SIG-M5 treated with dmso at 0.1 percent for 504 hours (cell line): ENCODE measurements around the gene PNCK.

Experiments
- DNase-seq: peaks from one replicate; lab custom pipeline; 2025; ENCODE audit not compliant: unreplicated experiment; lab: John Stamatoyannopoulos, UW

The PNCK gene

DNA sequence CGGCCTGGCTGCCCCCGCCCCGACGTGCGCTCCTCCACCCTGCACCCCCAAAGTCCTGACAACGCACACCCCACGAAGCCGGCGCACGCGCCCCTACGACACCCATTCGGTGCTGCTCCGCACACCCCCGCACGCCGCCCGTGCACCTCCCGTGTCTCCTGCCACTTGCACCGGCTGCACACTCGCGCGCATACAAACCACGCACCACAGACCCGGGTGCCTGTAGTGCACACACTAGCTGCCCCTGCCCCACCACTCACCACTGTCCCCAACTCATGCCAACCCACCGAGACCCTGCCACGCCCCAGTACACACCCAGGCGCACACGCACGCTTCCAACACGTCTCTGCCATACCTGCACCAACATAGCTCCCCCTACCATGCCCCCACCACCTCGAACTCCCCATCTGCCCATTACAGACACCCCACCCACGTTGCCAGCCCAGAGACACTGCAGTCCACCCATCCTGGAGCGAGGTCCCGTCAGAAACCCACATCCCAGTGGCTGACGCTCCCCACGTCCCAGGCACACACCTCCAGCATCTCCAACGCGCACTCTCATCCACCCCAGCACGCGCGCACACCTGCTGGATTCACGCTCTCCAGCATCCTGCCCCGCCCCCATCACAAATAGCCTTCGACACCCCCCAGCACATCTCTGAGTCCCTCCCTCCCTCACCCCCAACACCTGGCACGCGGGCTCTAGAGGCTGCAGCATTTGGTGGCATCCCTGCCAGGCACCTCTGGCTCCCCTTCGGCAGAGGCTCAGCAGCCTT, 30.8 kb downstream of the PNCK start:
- no peak for DNase-seq

DNA sequence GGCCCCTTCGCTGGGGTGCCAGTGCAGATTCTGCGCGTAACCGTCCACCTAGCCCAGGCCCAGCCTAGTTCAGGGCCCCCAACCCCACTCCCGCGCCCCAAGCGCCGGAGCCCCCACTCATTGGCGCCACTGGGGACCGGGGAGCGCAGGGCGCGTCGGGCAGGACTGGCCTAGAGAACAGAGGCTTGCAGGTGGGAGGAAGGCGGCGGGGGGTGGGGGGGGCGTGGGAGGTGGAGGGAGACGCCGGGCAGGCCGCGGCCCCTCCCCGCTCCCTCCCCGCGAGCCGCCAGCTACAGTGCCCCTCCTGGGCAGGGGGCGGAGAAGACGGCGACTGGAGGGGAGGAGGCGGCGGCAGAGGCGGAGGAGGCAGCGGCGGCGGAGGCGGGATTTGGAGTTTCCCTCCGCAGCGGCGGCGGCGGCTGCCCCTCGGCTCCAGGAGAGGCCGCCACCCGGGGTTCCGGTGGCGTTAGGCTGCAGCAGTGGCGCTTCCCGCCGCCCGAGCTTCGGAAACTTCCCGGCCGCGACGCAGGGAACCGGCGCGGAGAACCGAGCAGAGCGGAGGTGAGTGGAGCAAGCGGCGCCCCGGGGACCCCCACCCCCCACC, 31.5 kb downstream of the PNCK start:
- DNase-seq = no peak

DNA sequence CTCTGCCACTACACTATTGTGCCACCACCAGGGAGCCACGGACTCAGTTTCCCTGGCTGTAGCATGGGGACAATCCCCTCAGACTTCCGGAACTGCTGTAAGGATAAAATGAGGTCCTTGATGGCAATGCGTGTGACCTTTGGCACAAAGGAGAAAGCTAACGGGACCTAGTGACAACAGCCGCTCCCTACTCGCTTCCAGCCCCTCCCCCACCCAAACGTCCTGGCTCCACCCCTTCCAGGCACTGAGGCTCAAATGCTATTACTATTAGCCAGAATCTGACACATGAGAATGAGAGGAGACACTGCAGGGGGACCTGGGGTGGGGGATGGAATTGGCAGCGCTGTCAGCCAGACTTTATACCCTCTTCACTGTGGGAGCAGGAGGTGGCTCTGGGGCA, 32.0 kb downstream of the PNCK start:
- no peak for DNase-seq

DNA sequence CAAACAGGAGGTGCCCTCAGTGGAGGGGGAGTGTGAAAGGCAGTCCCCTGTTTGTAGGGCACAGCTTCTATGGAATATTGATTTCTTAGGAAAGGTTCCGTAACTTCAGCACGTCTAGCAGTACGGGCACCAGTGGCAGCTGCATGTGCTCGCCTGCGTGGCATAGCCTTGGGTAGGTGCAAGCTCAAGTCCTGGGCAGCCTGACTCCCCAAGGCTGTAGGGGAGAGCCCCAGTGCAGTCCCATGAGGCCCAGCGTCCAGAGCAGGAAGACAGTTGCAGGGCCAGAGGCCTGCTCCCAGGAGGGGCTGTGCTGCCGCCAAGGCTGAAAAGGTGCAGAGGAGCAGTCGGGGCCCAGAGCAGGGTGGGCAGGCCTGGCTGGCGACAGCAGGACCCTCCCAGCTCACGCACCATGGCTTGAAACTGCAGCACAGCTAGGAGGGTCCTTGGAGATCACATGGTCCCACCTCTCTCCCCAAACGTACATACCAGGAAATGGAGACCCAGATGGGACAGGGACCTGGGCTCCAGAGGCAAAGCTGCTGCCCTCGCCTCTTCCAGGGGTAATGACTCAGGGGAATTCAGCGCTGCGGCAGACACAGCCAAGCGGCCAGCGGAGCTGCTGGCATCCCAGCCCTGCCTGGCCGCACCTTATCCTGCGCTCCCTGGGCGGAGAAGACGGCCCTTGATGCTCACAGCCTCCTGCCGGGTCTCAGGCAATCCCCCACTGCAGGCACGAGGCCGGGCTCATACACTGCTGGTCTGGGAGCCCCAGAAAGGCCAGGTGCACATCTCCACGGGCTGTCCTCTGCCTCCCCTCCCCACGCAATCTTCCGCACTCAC, 32.7 kb downstream of the PNCK start:
- DNase-seq = no peak

DNA sequence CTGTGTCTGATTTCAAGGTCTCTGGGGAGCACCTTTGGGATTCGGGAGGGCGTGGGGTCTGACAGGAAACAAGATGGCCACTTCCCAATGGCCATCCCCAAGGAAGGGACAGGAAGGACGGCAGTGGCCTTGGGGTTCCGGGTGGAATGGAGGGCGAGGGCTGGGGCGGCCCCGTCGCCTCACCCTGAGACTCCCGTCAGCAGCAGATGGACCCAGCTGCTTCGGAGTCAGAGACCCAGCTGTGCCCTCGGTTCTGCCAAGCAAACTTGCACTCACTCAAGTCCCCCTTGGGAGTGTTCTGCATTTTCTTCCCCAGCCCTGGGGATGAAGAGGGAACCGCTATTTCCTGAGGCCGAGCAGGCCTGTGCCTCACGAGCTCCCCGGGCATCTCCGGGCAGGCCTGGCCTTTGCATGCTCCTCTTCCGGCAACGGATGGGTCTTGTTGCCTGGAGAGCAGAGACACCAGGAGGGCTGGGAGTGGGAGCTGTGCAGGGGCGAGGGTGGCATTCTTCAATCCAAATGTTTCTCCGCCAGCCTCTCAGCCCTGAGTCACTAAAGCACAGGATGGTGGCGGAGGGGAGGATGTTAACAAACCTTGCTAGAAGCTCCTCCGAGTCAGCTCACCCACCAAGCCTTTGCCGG, 33.4 kb downstream of the PNCK start:
- no peak for DNase-seq

DNA sequence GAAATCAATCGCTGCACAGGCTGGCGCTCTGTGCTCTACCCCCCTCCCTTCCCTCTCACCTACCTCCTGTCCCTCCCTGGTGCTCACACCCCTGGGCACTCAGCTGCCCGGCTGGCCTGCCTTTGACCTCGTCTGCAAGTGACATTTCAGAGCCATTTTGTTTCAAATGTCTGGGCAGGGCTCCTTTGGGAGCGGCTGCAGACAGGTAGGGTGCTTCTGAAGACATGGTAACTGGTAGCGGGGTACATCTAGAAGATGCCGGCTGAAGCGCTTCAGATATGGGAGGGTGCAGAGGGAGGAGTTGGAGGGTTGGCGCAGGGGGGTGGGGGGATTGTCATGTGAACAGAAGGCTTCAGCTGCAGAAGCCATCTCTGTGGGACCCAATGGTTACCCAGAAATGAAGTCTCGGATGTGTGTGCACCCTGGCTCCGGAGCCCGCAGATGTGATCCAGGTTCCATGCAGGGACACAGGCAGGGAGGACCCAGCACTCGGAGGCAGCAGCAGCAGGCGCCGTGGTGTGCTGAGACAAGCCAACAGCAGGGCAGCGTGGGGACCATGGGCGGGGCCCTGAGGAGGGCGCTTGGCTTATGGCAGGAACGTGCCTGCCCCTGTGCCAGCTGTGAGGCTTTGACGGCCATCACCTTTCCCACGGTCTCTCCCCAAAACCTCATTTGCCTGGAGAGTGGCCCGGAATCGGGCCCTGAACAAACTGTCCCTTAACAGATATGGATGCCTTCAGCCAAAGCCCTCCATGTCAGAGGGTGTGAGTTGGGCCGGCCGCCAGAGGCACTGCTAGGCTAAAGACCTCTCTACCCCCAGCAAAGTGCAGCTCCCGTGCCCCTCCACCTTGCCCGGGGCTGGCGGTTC, 34.2 kb downstream of the PNCK start:
- no peak for DNase-seq

DNA sequence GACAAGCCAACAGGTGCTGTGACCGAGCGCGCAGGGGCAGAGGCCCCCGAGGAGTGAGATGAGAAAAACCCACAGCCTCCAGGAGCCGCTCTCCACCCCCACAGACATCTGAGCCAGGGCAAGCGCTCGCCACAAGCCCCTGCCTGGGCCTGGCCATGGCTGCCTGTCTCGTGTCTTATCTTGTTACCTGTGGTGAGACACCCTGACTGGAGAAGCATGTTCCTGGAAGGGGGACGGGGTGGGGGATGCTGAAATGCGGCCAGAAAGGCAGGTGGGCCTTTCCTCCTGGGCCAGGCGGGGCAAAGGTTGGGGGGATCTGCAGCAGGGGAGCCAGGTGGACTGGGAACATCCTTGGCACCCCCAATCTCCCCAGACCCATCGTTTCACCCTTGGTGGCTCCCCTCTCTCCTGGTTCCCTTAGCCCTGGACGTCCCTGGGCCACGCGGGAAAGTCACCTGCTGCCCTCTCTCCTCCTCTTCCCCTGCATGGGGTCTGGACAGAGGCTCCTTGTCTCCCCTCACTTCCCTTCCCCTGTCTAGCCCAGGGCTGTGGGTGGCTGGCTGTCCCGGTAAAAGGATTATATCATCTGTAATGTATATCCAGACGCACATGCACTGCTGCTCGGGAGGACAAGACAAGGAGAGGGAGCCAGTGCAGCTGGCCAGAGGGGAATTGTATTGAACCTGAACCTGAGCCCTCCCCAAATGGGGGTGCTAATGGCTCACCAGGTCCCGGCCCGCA, 35.0 kb downstream of the PNCK start:
- no peak for DNase-seq

DNA sequence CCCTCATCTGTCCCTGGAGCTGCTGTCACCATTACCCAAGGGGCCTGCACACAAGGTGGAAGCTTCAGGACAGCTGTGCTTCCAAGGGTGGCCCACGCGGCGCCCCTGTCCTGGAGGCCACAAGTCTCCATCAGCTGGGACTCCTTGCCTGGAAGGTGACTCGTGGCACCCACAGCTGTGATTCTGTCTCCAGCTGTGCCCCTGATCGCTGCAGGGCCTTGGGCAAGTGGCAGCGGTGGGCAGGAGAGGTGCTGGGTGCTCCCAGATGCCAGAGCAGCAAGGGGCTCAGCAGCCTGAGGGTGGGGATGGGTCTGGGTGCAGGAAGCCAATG, 35.6 kb downstream of the PNCK start:
- no peak for DNase-seq

DNA sequence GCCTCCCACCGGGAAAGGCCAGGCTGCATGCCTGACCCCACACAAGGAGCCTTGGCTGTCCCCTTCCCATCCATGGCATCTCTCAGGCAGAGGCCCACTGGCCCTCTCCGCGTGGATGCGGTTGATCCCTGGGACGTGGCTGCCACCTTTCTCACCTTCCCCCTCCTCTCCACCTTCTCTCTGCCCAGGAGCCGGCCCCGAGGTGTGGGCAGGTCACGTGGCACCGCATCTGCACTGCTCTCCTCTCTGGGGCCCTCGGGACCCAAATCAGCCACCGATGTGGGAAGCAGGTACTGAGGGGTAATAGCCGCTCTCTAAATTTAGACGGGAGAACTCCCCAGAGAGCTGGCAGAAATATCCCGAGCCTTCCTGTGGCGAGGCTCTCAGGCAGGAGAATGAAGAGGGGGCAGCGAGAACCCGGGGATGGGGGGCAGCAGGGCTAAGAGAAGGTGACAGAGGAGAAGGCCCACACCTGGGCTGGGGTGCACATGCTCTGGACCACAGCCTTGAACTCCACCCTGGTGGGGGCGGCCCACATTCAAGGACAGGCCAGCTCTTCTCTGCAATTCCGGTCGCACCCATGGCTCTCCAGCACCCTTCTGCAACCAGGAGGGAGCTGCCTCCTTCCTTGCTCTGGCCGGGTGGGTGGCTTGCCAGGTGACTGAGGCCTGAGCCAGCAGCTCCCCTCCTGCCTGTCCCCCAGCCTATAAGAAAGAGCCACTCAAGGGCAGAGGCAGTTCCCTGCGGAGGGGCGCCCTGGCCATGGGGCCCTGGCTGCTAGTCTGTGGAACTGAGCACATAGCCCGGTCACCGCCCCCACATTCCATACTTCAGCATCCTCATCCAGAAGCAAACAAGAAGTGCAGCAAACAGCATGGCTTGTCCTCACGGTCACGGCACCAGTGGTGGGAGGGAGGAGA, 36.2 kb downstream of the PNCK start:
- no peak for DNase-seq

DNA sequence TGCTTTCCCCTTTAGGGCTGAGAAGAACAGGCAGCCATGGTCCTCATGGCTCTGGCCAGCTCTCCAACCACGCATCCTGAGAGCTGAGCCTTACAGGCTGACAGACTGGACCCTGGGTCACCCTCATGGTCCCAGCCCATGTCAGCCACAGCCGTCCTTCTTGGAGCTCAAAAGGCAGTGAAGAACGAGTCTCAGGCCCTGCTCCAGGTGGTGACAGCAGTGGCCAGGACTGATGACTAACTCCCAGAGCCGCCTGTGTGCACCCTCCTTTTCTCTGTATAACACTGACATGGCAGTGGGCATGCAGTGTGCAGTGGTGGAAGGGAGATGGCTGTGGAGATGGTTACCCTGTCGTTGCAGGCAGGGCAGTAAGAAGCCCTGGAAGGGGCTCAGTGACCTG, 36.9 kb downstream of the PNCK start:
- DNase-seq = no peak

DNA sequence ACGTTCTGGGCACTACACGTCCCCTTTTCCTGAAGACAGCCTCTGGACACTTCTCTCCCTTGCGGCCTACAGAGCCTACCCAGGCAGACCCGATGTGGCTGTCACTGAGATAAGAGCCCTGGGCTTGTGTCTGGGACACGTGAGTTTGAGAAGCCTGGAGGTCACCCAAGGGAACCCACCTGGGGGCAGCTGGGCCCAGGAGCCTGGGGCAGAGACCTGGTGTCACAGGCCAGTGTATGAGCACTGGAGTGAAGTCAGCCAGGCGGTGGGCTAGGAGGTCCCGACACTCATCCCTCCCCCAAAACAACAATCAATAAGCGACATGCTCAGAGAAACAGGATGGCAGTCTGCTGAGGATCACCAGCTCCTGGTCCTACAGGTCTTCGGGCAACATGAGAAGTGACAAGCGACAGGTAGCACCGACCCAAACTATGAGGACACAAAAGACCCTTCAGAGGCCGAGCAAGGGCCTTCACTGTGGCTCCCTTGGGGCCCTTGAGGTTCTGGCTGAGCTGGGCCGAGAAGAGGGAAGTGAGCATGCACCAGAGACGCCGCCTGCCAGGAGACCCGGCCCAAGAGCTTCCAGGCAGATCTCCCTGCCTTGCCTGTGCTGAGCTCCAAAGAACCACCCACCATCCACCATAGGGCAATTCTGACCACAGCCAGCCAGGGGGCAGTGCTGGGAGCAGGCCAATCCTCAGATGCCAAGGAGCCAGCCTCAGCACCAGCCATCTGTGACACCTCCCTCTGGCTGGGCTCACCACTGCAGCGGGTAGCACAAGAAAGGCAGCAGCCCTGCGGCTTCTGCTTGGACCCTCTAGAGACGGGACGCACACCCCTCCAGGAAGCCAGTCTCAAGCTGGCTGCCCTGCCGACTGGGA, 37.6 kb downstream of the PNCK start:
- DNase-seq = peak; percentile 28

DNA sequence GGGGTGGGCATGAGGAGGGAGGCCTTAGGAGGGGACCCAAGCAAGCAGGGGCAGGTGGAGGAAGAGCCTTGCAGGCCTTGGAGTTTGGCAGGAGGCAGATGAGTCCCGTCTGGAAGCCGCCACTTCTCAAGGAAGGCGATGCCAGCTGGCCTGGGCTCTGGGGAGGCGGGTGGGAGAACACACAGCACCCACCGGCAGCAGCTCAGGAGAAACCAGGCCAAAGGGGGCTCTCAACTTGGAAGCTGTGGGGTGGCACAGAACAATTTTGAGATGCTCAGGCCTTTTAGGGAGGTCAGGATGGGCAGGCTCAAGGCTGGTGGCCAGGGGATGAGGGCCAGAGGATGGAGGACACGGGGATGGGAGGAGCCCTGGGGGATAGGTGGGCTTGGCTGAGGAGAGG, 38.2 kb downstream of the PNCK start:
- no peak for DNase-seq

DNA sequence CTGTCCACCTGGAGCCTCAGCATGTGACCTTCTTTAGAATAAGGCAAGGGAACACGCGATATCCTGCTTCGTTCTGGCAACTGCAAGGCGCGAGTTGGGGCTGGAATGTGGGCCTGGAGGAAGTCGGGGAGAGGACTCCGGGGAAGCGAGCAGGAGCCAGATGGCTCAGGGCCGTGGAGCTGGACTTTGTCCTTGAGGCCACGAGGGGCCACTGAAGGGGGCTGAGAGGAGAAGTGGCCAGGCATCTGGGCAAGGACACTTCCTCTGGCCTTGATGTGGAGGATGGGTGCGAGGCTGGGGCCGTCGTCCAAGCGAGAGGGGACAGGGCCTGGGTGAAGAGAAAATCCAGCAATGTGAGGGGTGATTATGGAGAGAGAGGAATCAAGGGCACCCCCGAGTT, 38.8 kb downstream of the PNCK start:
- no peak for DNase-seq

DNA sequence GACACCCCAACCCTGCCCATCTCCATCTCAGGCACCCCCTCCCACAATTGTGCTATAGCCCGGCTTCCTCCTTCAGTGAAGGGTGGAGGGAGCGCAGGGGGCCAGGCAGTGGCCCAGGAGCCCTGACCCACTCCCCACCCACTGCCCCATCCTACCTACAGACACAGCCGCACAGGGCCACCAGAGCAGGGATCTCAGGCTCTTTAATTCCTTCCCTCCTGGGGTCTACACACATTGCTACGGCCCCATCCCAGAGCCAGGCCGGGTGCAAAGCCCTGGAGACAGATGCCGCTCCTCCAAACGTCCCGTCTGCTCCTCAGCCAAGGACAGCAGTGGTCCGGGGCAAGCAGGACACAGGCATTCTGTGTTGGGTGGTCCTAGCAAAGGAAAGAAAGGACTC, 39.4 kb downstream of the PNCK start:
- DNase-seq = no peak

DNA sequence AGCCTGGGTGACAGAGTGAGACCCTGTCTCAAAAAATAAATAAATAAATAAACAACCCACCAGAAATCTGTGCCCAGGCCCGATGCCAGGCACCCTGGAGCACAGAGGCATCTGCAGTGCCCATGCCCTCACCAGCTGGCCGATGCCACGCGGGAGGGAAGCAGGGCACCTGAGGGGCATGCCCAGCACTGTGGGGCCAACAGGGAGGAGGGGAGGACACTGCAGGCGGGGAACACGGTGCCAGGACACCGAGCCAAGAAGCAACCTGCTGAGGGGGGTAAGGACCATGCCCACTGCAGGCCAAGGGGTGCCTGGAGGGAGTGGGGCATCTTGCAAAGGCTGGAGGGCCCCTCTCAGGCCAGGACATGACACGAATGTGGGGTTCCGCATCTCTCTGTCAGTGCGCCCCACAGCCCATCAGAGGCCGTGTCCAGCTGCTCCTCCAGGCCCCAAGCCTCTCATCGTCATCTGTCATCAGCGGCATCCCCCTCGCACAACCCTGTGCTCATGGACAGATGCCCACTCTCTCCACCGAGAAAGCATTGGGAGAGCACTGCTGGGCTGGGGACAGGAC, 39.9 kb downstream of the PNCK start:
- DNase-seq = no peak

DNA sequence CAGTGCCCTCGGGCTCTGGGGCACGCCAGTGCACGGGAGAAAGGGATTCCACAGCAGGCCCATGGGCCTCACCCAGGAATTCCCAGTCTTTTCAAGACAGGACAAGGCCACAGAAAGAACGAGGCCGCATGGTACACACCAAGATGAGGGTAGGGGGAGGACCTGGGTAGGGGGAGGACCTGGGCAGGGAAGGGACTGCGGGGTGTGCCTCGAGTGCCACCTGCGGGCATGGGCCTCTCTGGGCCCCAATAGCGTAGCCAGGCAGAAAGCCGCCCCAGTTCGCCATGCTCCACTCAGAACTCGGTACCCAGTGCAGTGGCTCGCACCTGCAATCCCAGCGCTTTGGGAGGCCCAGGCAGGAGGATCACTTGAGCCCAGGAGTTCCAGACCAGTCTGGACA, 40.6 kb downstream of the PNCK start:
- no peak for DNase-seq

DNA sequence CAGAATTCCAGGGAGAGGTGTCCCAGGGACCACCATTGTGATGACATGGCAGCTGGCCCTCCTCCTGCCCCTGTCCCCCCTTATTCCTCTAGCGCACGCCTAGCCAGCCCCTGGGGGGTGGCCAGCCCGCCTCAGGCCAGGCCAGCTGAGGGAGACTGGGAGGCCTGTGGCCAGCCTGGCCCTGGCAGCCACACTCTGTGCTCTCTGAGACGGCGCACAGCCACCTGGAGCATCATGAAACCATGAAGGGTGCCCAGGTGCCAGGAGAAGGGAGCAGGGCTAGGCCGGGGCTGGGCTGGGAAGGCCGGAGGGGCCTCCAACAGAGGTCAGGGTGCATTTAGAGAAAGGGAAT, 41.0 kb downstream of the PNCK start:
- no peak for DNase-seq
